Measurements from ENCODE around the gene EEF1G.

Gene EEF1G

DNA sequence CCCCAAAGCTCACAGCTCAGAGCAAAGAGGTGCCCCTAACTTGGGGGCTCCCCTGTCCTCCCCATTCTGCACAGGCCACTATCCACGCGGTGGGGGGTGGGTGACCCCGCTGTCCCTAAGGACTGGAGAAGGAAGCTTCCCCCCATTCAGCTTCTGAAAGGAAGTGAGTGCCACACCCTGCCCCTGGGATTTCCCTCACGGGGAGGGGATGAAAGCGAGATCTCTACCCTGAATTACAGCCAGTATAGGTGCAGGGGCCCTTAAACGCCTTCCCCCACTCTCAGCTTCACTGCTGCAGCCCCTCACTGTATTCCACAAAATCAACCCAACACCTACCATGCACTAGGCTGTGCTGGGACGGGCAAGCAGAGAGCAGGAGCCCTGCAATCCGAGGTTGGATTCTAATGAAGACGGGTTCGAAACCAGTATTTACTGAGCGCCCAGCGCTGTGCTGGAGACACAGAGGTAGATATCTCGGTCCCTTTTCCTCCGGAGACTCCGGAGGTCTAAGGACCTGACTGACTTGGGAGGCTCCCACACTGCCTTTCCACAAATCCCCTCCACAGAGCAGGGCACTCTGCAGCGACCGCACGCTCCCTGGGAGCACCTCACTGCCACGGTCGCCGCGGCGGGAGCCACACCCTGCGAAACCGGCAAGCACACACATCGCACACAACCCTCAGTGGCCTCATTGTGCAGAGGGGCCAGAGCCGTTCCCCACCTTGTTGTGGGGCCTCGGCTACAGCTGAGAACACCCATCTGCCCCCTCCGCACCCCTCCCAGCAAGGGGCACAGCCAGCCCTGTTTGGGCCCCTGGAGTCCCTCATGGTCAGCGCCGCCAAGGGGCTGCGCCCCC is 28.9 kb downstream of the EEF1G start:
- DNase-seq (ENCODE audit: extremely low spot score) = peak; percentile 33
- ChIA-PET CTCF (interaction anchor here (0.6 to 4.1 kb wide), 6 partner anchors 9 to 482 kb away, joined by 3 to 54 read pairs (median 10); no protein-coding TSS in a partner anchor), POLR2A (interaction anchor here (0.8 to 4.0 kb wide), 9 partner anchors 13 to 209 kb away, joined by 3 to 21 read pairs (median 5); partner anchors contain the start of genes EEF1G, MTA2, TUT1 and ZBTB3)
- no peak for TF ChIP-seq ELF4 (IDR thresholded peaks at IDR 0.05)
- TF ChIP-seq NFRKB (IDR thresholded peaks at IDR 0.05) = no peak

GRCh38 chr11:62543680-62544444 is 29.8 kb downstream of the EEF1G start:
- ChIA-PET POLR2A (interaction anchor here (1.1 to 4.0 kb wide), 7 partner anchors 14 to 148 kb away, joined by 3 to 21 read pairs (median 6); partner anchors contain the start of genes EEF1G and TUT1), CTCF (interaction anchor here (0.9 to 4.1 kb wide), 16 partner anchors 13 to 149 kb away, joined by 3 to 54 read pairs (median 4); partner anchors contain the start of gene TUT1)
- TF ChIP-seq ZNF384 (IDR thresholded peaks at IDR 0.05) = no peak
- no peak for TF ChIP-seq ARNT (IDR thresholded peaks at IDR 0.05)
- no peak for TF ChIP-seq LEF1 (IDR thresholded peaks at IDR 0.05; ENCODE audit: borderline replicate concordance)
- TF ChIP-seq NFRKB (IDR thresholded peaks at IDR 0.05) = no peak
- TF ChIP-seq TARDBP (IDR thresholded peaks at IDR 0.05) = no peak
- TF ChIP-seq SUZ12 (IDR thresholded peaks at IDR 0.05) = no peak
- DNase-seq (ENCODE audit: extremely low spot score) = no peak

DNA sequence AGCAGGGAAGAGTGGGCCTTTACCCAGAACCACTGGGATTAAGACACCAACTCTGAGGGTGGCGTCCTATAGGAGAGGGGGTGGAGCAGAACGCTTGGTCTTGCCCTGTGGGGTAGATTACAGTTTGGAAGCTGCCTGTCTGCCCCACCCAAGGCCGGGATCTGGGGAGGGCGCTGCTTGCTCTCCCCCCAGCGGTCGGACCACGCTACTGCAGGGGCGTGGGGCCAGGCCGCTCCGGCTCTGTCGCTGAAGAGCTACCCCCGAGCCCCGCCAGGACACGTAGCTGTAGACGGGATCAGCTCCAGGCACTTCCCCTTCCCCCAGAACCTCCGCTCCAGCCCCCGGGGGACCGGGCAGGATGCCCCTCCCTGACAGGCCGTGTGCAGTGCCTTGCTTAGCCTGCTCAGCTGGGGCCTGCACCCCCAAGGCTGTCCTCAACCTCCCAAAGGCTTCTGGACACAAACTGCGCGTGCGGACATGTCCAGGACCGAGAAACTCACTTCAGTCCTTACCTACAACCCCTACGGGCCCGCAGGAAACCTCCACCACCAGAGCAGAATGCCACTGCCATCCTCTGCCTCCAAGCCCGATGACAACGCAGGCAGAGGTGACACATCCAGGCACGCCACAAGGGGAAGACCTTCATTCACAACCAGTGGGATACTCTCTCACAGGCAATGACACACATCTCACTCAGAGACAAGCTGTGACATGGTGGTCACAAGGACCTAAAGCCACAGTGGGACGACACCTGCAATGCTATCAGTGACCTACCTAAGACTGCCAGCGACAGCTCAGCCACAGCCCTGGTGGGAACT is 30.7 kb downstream of the EEF1G start:
- ChIA-PET POLR2A (interaction anchor here (0.6 to 4.0 kb wide), 6 partner anchors 10 to 120 kb away, joined by 3 to 21 read pairs (median 4); partner anchors contain the start of gene TUT1), CTCF (interaction anchor here (0.5 to 4.1 kb wide), 46 partner anchors 8 to 662 kb away, joined by 3 to 54 read pairs (median 4); partner anchors contain the start of genes GANAB, INTS5, MTA2 and SCGB1A1)
- DNase-seq (ENCODE audit: extremely low spot score) = peak; percentile 85
- TF ChIP-seq FOXK2 (IDR thresholded peaks at IDR 0.05) (no peak), FOXM1 (IDR thresholded peaks at IDR 0.05; ENCODE audit: borderline replicate concordance) (no peak), SP1 (IDR thresholded peaks at IDR 0.05) (no peak), TARDBP (IDR thresholded peaks at IDR 0.05) (no peak), CTBP1 (IDR thresholded peaks at IDR 0.05; ENCODE audit: borderline replicate concordance) (no peak), FOXA1 (IDR thresholded peaks at IDR 0.05) (no peak), L3MBTL2 (conservative IDR thresholded peaks at IDR 0.05) (no peak), ZNF384 (IDR thresholded peaks at IDR 0.05) (no peak), ELF4 (IDR thresholded peaks at IDR 0.05) (no peak), NFRKB (IDR thresholded peaks at IDR 0.05) (no peak), LEF1 (IDR thresholded peaks at IDR 0.05; ENCODE audit: borderline replicate concordance) (no peak), BHLHE40 (IDR thresholded peaks at IDR 0.05; ENCODE audit: borderline replicate concordance) (no peak), SUZ12 (IDR thresholded peaks at IDR 0.05) (no peak), HDGF (IDR thresholded peaks at IDR 0.05; ENCODE audit: borderline replicate concordance) (no peak), ARNT (IDR thresholded peaks at IDR 0.05) (no peak)
- TF ChIP-seq, protein P1, sequence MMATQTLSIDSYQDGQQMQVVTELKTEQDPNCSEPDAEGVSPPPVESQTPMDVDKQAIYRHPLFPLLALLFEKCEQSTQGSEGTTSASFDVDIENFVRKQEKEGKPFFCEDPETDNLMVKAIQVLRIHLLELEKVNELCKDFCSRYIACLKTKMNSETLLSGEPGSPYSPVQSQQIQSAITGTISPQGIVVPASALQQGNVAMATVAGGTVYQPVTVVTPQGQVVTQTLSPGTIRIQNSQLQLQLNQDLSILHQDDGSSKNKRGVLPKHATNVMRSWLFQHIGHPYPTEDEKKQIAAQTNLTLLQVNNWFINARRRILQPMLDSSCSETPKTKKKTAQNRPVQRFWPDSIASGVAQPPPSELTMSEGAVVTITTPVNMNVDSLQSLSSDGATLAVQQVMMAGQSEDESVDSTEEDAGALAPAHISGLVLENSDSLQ (IDR thresholded peaks at IDR 0.05) = no peak

GRCh38 chr11:62542111-62542745 is 31.5 kb downstream of the EEF1G start:
- ChIA-PET CTCF (interaction anchor here (0.6 to 4.1 kb wide), 26 partner anchors 11 to 245 kb away, joined by 3 to 54 read pairs (median 4); partner anchors contain the start of genes GANAB, INTS5, SCGB1A1 and TAF6L), POLR2A (interaction anchor here (0.8 to 4.0 kb wide), 3 partner anchors 35 to 117 kb away, joined by 4 to 21 read pairs (median 5); partner anchors contain the start of gene TUT1)
- DNase-seq (ENCODE audit: extremely low spot score) = no peak
- TF ChIP-seq ARNT (IDR thresholded peaks at IDR 0.05) = no peak
- no peak for TF ChIP-seq ZNF384 (IDR thresholded peaks at IDR 0.05)
- no peak for TF ChIP-seq FOXK2 (IDR thresholded peaks at IDR 0.05)
- no peak for TF ChIP-seq FOXM1 (IDR thresholded peaks at IDR 0.05; ENCODE audit: borderline replicate concordance)
- TF ChIP-seq LEF1 (IDR thresholded peaks at IDR 0.05; ENCODE audit: borderline replicate concordance) = no peak
- TF ChIP-seq L3MBTL2 (conservative IDR thresholded peaks at IDR 0.05) = no peak
- TF ChIP-seq CTBP1 (IDR thresholded peaks at IDR 0.05; ENCODE audit: borderline replicate concordance) = no peak
- TF ChIP-seq, protein P1 (IDR thresholded peaks at IDR 0.05) = no peak
- no peak for TF ChIP-seq TARDBP (IDR thresholded peaks at IDR 0.05)
- TF ChIP-seq ELF4 (IDR thresholded peaks at IDR 0.05) = no peak
- no peak for TF ChIP-seq SP1 (IDR thresholded peaks at IDR 0.05)
